A673 (cell line): ENCODE results near the gene RNF34. TPM values are rescaled to one million over a fixed set of nuclear protein-coding genes. Genes with fewer than 3 reads are reported as not detected.

Experiments
- BruUV-seq: library from RNA; stranded (reverse); fragments of 400-500 nt; replicated peaks from 2 replicates; lab custom pipeline; 2021; lab: Mats Ljungman, UMichigan
- CTCF ChIA-PET: fragments of 300-600 bp; sonication (Branson Sonifier 250); formaldehyde crosslinking; loops from one replicate; lab custom pipeline; 2022; ENCODE audit warnings: antibody characterized with exemption; lab: Charles Lee
- POLR2A ChIA-PET: fragments of 300-600 bp; sonication (Branson Sonifier 250); formaldehyde crosslinking; loops from one replicate; lab custom pipeline; 2022; ENCODE audit warnings: antibody characterized with exemption; ENCODE audit not compliant: low non-redundant PET; lab: Charles Lee
- DNase-seq: peaks from one replicate; pipeline ENCODE4 v3.0.0-alpha.2; 2015; ENCODE audit warnings: low spot score
- H3K27ac ChIP-seq: fragments of 200-600 bp; sonication (generic); 2 replicates; pipeline ENCODE4 v1.5.1; 2016; ENCODE audit warnings: mixed run types, low read depth, mild to moderate bottlenecking, mixed read lengths, antibody characterized with exemption, low read length; ENCODE audit not compliant: poor library complexity, severe bottlenecking
- H3K27me3 ChIP-seq: fragments of 200-600 bp; sonication (generic); replicated peaks from 2 replicates; pipeline ENCODE4 v1.6.1; 2017; ENCODE audit warnings: mixed run types, low read depth, mild to moderate bottlenecking, mixed read lengths, antibody characterized with exemption, low read length; ENCODE audit not compliant: insufficient read depth, poor library complexity
- H3K36me3 ChIP-seq: fragments of 200-600 bp; sonication (generic); 2 replicates; pipeline ENCODE4 v1.6.1; 2016; ENCODE audit warnings: mixed run types, mild to moderate bottlenecking, mixed read lengths, antibody characterized with exemption, low read length; ENCODE audit not compliant: insufficient read depth, poor library complexity, severe bottlenecking
- H3K4me1 ChIP-seq: fragments of 200-600 bp; sonication (generic); 2 replicates; pipeline ENCODE4 v1.6.1; 2017; ENCODE audit warnings: mixed run types, mild to moderate bottlenecking, mixed read lengths, antibody characterized with exemption, low read length; ENCODE audit not compliant: insufficient read depth, poor library complexity, severe bottlenecking
- H3K4me3 ChIP-seq: fragments of 200-600 bp; sonication (generic); 2 replicates; pipeline ENCODE4 v1.5.1; 2016; ENCODE audit warnings: low read depth, mixed run types, mild to moderate bottlenecking, mixed read lengths, low read length; ENCODE audit not compliant: poor library complexity, severe bottlenecking
- H3K9me3 ChIP-seq: fragments of 200-600 bp; sonication (generic); 2 replicates; pipeline ENCODE4 v1.6.1; 2016; ENCODE audit warnings: mixed run types, low read depth, mild to moderate bottlenecking, mixed read lengths, antibody characterized with exemption, low read length; ENCODE audit not compliant: poor library complexity, severe bottlenecking
- EZH2 ChIP-seq: fragments of 200-600 bp; sonication (generic); IDR thresholded peaks from 2 replicates; pipeline ENCODE4 v1.6.1; 2017; ENCODE audit warnings: borderline replicate concordance, low read depth, mild to moderate bottlenecking, mixed read lengths, antibody characterized with exemption, low read length; ENCODE audit not compliant: poor library complexity, severe bottlenecking
- intact Hi-C: fragments of 100-400 bp; cut with micrococcal nuclease; formaldehyde crosslinking; loops from one replicate; pipeline ENCODE4 v1.10.0; 2022; ENCODE audit not compliant: unreplicated experiment
- total RNA-seq: library from RNA; stranded (reverse); gene quantifications from 2 replicates; pipeline ENCODE4 v1.2.3, GENCODE V29; 2021
- TF ChIP-seq, protein P1 (sequence below): fragments of 300-800, 200-600 bp; sonication (generic); conservative IDR thresholded peaks from 2 replicates; pipeline ENCODE4 v1.5.1; 2017; ENCODE audit warnings: low read depth, mild to moderate bottlenecking, antibody characterized with exemption, low read length, moderate library complexity, mixed read lengths

The RNF34 gene
- total RNA-seq, 1 experiment from 2014 or later, result 54.6 TPM

DNA sequence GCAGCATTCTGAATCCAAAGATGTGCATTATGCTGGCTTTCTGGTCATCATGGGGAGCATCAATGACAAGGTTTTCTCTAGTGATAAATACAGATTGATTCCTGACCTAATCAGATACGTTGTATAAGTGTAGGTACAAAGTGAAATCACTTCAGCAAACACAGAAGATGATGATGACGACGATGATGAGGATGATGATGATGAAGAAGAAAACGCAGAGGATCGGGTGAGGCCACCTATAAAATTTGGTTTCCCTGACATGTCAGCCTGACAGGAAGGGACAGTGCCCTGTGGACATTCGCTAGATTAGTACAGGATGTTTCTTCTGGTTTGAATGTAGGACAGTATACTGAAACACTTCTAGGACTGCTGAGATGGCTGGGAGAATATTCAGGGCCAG, 20.2 kb downstream of the RNF34 start:
- Histone ChIP-seq H3K27ac (no peak overlapping the region), H3K36me3 (peaks cover 77% of the 10 kb centered on the region), H3K27me3 (no peaks in the 10 kb centered on the region), H3K4me1 (no peaks in the 10 kb centered on the region), H3K4me3 (no peak overlapping the region), H3K9me3 (no peaks in the 10 kb centered on the region)
- no peak for TF ChIP-seq EZH2
- TF ChIP-seq, protein P1, sequence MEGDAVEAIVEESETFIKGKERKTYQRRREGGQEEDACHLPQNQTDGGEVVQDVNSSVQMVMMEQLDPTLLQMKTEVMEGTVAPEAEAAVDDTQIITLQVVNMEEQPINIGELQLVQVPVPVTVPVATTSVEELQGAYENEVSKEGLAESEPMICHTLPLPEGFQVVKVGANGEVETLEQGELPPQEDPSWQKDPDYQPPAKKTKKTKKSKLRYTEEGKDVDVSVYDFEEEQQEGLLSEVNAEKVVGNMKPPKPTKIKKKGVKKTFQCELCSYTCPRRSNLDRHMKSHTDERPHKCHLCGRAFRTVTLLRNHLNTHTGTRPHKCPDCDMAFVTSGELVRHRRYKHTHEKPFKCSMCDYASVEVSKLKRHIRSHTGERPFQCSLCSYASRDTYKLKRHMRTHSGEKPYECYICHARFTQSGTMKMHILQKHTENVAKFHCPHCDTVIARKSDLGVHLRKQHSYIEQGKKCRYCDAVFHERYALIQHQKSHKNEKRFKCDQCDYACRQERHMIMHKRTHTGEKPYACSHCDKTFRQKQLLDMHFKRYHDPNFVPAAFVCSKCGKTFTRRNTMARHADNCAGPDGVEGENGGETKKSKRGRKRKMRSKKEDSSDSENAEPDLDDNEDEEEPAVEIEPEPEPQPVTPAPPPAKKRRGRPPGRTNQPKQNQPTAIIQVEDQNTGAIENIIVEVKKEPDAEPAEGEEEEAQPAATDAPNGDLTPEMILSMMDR, result no peak
- POLR2A ChIA-PET, result no interaction called here
- intact Hi-C loops, result no loop called here
- CTCF ChIA-PET, result no interaction called here
- BruUV-seq, result no TSS peak
- no peak for DNase-seq

DNA sequence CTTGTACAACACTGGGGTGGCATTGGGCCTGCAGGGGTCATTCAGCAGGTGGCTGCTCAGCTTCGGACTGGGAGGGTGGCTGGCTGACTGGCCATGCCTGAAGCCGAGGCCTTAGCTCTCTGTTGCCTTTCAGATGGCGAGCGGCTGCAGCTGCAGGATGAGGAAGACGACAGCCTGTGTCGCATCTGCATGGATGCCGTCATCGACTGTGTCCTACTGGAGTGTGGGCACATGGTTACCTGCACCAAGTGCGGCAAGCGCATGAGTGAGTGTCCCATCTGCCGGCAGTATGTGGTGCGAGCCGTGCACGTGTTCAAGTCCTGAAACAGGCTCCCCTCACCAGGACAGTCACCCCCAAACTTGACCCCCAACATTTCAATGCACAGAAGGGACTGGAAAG, 23.3 kb downstream of the RNF34 start:
- no TSS peak for BruUV-seq
- Histone ChIP-seq H3K36me3 (peaks cover 79% of the 10 kb centered on the region), H3K9me3 (no peaks in the 10 kb centered on the region), H3K27me3 (no peaks in the 10 kb centered on the region), H3K4me1 (no peaks in the 10 kb centered on the region), H3K4me3 (no peak overlapping the region), H3K27ac (no peak overlapping the region)
- TF ChIP-seq, protein P1, result no peak
- TF ChIP-seq EZH2, result no peak
- POLR2A ChIA-PET, result no interaction called here
- intact Hi-C loops, result no loop called here
- DNase-seq, result no peak
- CTCF ChIA-PET, result no interaction called here

DNA sequence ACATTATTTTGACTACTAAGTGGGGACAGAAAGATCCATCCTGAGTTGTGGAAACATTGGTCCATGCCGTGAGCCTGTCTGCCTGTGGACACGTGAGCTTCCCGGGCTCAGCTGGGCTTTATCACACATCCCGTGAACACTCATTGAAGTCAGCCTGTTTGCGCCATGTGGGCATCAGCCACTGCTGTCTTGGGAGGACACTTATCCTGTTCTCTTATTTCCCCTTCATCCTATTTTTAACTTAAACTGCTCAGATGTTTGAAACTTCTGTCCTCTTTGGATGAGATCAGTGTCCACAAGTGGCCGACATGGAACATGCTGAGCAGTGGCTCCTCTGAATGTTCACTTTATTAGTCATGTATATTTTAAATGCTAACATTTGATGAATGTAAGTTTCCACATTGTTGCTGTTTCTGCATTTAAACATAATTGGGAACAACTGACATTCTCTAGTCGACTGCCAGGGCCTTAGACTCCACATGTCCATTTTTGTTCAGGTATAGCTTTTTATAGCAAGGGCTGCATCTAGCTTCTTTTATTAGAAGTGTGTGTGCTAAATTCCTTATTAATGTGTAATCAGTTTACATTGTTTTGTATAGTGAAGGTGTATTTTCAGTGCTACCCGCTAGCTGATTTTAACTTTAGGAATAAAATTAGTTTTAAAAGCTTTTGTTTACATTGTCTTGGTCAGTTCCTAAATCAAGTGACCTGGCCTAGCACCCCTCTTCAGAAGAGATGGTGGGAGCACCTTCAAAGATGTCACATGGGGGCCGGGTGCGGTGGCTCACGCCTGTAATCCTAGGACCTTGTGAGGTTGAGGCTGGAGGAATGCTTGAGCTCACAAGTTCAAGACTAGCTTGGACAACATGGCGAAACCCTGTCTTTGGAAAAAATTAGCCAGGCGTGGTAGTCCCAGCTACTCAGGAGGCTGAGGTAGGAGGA, 24.0 kb downstream of the RNF34 start:
- Histone ChIP-seq H3K36me3 (peaks cover 86% of the 10 kb centered on the region), H3K4me3 (no peak overlapping the region), H3K4me1 (no peaks in the 10 kb centered on the region), H3K9me3 (no peaks in the 10 kb centered on the region), H3K27ac (no peak overlapping the region), H3K27me3 (no peaks in the 10 kb centered on the region)
- POLR2A ChIA-PET, result no interaction called here
- no peak for TF ChIP-seq EZH2
- intact Hi-C loops, result no loop called here
- no peak for DNase-seq
- BruUV-seq, result no TSS peak
- CTCF ChIA-PET, result interaction anchor here (0.6 kb wide), 1 partner anchor 88 kb away, joined by 4 read pairs; no protein-coding TSS in a partner anchor
